T follicular helper cell (primary cell): ENCODE data around the gene FHIT.
"Not testable (repeated sequence)": the region's sequence is repeated elsewhere in the genome, so short reads cannot be mapped to it uniquely, and the experiment has no call there.

Experiments used
- DNase-seq: peaks from one replicate; pipeline ENCODE4 v3.0.0-alpha.2; 2020; ENCODE audit warnings: low read depth

Gene FHIT

GRCh38 chr3:59934560-59934959 lies 1316.7 kb downstream of the FHIT start:
- DNase-seq: not testable (repeated sequence)

- DNase-seq: no peak
Observed at GRCh38 chr3:59930170-59930569, 1321.1 kb downstream of the FHIT start.

GRCh38 chr3:59927056-59927455 lies 1324.2 kb downstream of the FHIT start:
- no peak for DNase-seq

- no peak for DNase-seq
Observed at GRCh38 chr3:59925946-59926345, 1325.3 kb downstream of the FHIT start.

GRCh38 chr3:59922192-59922591 lies 1329.1 kb downstream of the FHIT start:
- DNase-seq: no peak

- DNase-seq: no peak
Observed at GRCh38 chr3:59920822-59921221, 1330.4 kb downstream of the FHIT start.

GRCh38 chr3:59919586-59919985 lies 1331.7 kb downstream of the FHIT start:
- no peak for DNase-seq

- no peak for DNase-seq
Observed at GRCh38 chr3:59914251-59914650, 1337.0 kb downstream of the FHIT start.

- DNase-seq: no peak
Observed at GRCh38 chr3:59913645-59914044, 1337.6 kb downstream of the FHIT start.

GRCh38 chr3:59908701-59909100 lies 1342.6 kb downstream of the FHIT start:
- DNase-seq: no peak

- DNase-seq: no peak
Observed at GRCh38 chr3:59908280-59908679, 1343.0 kb downstream of the FHIT start.

GRCh38 chr3:59904296-59904695 lies 1347.0 kb downstream of the FHIT start:
- DNase-seq: no peak

GRCh38 chr3:59899061-59899460 lies 1352.2 kb downstream of the FHIT start:
- DNase-seq: no peak

- no peak for DNase-seq
Observed at GRCh38 chr3:59895972-59896371, 1355.3 kb downstream of the FHIT start.

GRCh38 chr3:59894425-59895121 lies 1356.7 kb downstream of the FHIT start:
- DNase-seq: no peak

- no peak for DNase-seq
Observed at GRCh38 chr3:59890639-59891038, 1360.6 kb downstream of the FHIT start.

GRCh38 chr3:59886790-59887189 lies 1364.5 kb downstream of the FHIT start:
- DNase-seq: no peak

- no peak for DNase-seq
Observed at GRCh38 chr3:59885899-59886400, 1365.3 kb downstream of the FHIT start.

GRCh38 chr3:59885101-59885500 lies 1366.2 kb downstream of the FHIT start:
- no peak for DNase-seq

GRCh38 chr3:59884409-59884808 lies 1366.8 kb downstream of the FHIT start:
- no peak for DNase-seq

GRCh38 chr3:59882746-59883145 lies 1368.5 kb downstream of the FHIT start:
- DNase-seq: no peak

GRCh38 chr3:59880717-59881116 lies 1370.5 kb downstream of the FHIT start:
- no peak for DNase-seq

GRCh38 chr3:59879031-59879581 lies 1372.1 kb downstream of the FHIT start:
- no peak for DNase-seq

GRCh38 chr3:59878038-59878427 lies 1373.2 kb downstream of the FHIT start:
- DNase-seq: no peak
